KMS-11 (cell line): Measurements from ENCODE around the gene CDCP2.

Experiments used
- H2AFZ ChIP-seq: fragments of 200-600 bp; sonication (generic); 2 replicates; pipeline ENCODE4 v1.6.1; 2016; ENCODE audit warnings: antibody characterized with exemption, mixed run types, low read depth
- H3K27ac ChIP-seq: fragments of 200-600 bp; sonication (generic); 2 replicates; pipeline ENCODE4 v1.6.1; 2016; ENCODE audit warnings: mild to moderate bottlenecking, mixed run types
- H3K27me3 ChIP-seq: fragments of 200-600 bp; sonication (generic); 2 replicates; pipeline ENCODE4 v1.6.1; 2017; ENCODE audit warnings: mild to moderate bottlenecking, low read depth, mixed run types, moderate library complexity; ENCODE audit not compliant: insufficient read depth
- H3K36me3 ChIP-seq: fragments of 200-600 bp; sonication (generic); 2 replicates; pipeline ENCODE4 v1.6.1; 2017; ENCODE audit warnings: mild to moderate bottlenecking, mixed run types; ENCODE audit not compliant: insufficient read depth
- H3K4me1 ChIP-seq: fragments of 200-600 bp; sonication (generic); 2 replicates; pipeline ENCODE4 v1.6.1; 2016; ENCODE audit warnings: mild to moderate bottlenecking, low read depth, mixed run types; ENCODE audit not compliant: poor library complexity, severe bottlenecking
- H3K4me2 ChIP-seq: fragments of 200-600 bp; sonication (generic); 2 replicates; pipeline ENCODE4 v1.7.0; 2016; ENCODE audit warnings: mild to moderate bottlenecking, mixed run types
- H3K4me3 ChIP-seq: fragments of 200-600 bp; sonication (generic); IDR thresholded peaks from 2 replicates; pipeline ENCODE4 v1.6.1; 2017; ENCODE audit warnings: low read depth, low read length, mixed read lengths; ENCODE audit not compliant: insufficient read depth
- H3K79me2 ChIP-seq: fragments of 200-600 bp; sonication (generic); 2 replicates; pipeline ENCODE4 v1.6.1; 2016; ENCODE audit warnings: low read depth, mixed run types; ENCODE audit not compliant: insufficient read depth
- H3K9ac ChIP-seq: fragments of 200-600 bp; sonication (generic); 2 replicates; pipeline ENCODE4 v1.6.1; 2016; ENCODE audit warnings: mild to moderate bottlenecking, mixed run types
- H4K20me1 ChIP-seq: fragments of 200-600 bp; sonication (generic); 2 replicates; pipeline ENCODE4 v1.6.1; 2016; ENCODE audit warnings: mild to moderate bottlenecking, mixed run types; ENCODE audit not compliant: insufficient read depth
- TF ChIP-seq, protein P1 (sequence below): fragments of 200-600 bp; sonication (generic); conservative IDR thresholded peaks from 2 replicates; pipeline ENCODE4 v1.6.1; 2017; ENCODE audit warnings: low read depth, mild to moderate bottlenecking, antibody characterized with exemption, low read length, moderate library complexity, mixed read lengths

The CDCP2 gene

DNA sequence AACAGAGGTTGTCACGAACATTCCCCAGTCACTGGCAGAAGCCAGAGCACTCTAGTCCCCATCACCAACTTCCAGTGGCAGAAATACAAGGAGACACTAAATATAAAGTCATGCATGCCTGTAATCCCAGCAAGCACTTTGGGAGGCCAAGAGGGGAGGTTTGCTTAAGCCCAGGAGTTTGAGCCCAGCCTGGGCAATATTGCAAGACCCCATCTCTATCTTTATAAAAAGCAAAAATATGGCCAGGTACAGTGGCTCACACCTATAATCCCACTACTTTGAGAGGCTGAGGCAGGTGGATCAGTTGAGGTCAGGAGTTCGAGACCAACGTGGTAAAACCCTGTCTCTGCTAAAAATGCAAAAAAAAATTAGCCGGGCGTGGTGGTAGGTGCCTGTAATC is 40.7 kb upstream of the CDCP2 start:
- no peaks in the 10 kb centered on the region for H3K36me3 ChIP-seq

DNA sequence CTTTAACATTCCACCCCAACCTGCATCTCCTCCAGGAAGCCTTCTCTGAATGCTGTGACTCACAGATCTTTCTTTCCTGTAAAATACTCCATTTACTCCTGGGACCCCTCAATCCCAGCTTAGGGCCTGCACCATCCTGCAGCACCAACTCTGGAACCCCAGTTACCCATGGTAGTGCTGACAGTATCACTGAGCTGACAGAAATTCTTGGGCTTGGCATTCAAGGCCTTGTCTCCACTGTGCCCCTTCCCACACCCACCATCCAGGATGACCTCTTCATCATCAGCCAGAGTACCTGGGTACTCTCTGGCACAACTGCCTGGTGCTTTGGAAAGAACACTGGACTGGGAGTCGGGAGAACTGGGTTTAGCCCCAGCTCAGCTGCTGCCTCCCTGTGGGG is 38.7 kb upstream of the CDCP2 start:
- no peak overlapping the region for H2AFZ ChIP-seq
- no peaks in the 10 kb centered on the region for H4K20me1 ChIP-seq
- TF ChIP-seq, protein P1, sequence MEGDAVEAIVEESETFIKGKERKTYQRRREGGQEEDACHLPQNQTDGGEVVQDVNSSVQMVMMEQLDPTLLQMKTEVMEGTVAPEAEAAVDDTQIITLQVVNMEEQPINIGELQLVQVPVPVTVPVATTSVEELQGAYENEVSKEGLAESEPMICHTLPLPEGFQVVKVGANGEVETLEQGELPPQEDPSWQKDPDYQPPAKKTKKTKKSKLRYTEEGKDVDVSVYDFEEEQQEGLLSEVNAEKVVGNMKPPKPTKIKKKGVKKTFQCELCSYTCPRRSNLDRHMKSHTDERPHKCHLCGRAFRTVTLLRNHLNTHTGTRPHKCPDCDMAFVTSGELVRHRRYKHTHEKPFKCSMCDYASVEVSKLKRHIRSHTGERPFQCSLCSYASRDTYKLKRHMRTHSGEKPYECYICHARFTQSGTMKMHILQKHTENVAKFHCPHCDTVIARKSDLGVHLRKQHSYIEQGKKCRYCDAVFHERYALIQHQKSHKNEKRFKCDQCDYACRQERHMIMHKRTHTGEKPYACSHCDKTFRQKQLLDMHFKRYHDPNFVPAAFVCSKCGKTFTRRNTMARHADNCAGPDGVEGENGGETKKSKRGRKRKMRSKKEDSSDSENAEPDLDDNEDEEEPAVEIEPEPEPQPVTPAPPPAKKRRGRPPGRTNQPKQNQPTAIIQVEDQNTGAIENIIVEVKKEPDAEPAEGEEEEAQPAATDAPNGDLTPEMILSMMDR = no peak
- H3K4me1 ChIP-seq = no peaks in the 10 kb centered on the region
- no peaks in the 10 kb centered on the region for H3K36me3 ChIP-seq
- no peak overlapping the region for H3K9ac ChIP-seq
- no peak overlapping the region for H3K4me3 ChIP-seq
- no peaks in the 10 kb centered on the region for H3K27me3 ChIP-seq
- no peak overlapping the region for H3K4me2 ChIP-seq
- H3K27ac ChIP-seq = no peak overlapping the region
- no peaks in the 10 kb centered on the region for H3K79me2 ChIP-seq

More for the DNA sequence above, 40.7 kb upstream of the CDCP2 start:
- H3K9ac ChIP-seq = no peak overlapping the region
- no peak overlapping the region for H2AFZ ChIP-seq
- H3K27ac ChIP-seq = no peak overlapping the region
- TF ChIP-seq, protein P1 = no peak
- no peak overlapping the region for H3K4me3 ChIP-seq
- no peaks in the 10 kb centered on the region for H4K20me1 ChIP-seq
- no peak overlapping the region for H3K4me2 ChIP-seq
- H3K4me1 ChIP-seq = no peaks in the 10 kb centered on the region
- H3K27me3 ChIP-seq = no peaks in the 10 kb centered on the region
- H3K79me2 ChIP-seq = no peaks in the 10 kb centered on the region

DNA sequence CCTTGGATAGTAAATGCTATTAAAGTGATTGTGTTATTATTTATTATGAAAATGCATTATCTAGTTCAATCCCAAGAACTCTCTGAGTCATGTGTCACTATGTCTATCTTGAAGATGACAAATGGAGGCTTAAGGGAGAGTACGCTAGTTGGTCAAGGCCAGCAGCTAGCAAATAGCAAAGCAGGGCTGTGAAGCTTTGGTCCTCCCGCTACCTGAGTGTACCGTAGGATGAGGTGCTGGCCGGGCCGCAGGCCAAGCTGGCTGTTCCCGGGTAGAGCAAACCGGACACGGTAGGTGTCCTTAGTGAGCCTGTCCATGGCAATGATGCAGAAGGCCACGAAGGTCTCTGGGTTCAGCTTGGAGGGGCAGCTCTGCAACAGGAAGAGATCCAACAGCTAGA is 37.7 kb upstream of the CDCP2 start:
- H4K20me1 ChIP-seq = no peaks in the 10 kb centered on the region
- no peaks in the 10 kb centered on the region for H3K4me1 ChIP-seq
- H2AFZ ChIP-seq = no peak overlapping the region
- no peaks in the 10 kb centered on the region for H3K36me3 ChIP-seq
- no peaks in the 10 kb centered on the region for H3K79me2 ChIP-seq
- no peak overlapping the region for H3K27ac ChIP-seq
- H3K27me3 ChIP-seq = no peaks in the 10 kb centered on the region
- H3K9ac ChIP-seq = no peak overlapping the region
- TF ChIP-seq, protein P1 = no peak
- no peak overlapping the region for H3K4me2 ChIP-seq
- H3K4me3 ChIP-seq = no peak overlapping the region

DNA sequence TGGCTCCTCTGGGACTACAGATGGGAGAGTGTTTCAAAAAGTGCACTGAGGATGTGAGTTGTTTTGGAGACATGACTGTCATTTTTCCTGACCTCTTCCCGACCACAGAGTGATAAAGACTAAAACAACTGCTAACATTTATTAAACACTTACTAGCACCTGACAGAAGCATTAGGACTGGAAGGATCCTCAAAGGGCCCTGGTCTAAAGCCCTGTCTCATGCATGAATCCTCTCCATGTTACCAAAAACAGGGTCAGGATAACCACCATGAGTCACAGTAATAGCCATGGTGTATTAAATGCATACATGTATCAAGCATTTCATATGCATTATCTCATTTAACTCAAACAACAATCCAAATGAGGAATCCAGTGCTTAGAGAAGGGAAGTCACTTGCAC is 35.5 kb upstream of the CDCP2 start:
- no peaks in the 10 kb centered on the region for H3K79me2 ChIP-seq
- TF ChIP-seq, protein P1 = no peak
- H3K36me3 ChIP-seq = no peaks in the 10 kb centered on the region
- no peak overlapping the region for H3K9ac ChIP-seq
- no peak overlapping the region for H3K4me2 ChIP-seq
- H2AFZ ChIP-seq = no peak overlapping the region
- no peaks in the 10 kb centered on the region for H3K27me3 ChIP-seq
- no peak overlapping the region for H3K4me3 ChIP-seq
- no peak overlapping the region for H3K27ac ChIP-seq
- no peaks in the 10 kb centered on the region for H3K4me1 ChIP-seq
- H4K20me1 ChIP-seq = no peaks in the 10 kb centered on the region
